KOPT-K1 (cell line): ENCODE measurements around the gene FAM228A.

Experiments
- H3K27ac ChIP-seq: fragments of 200-600 bp; sonication (generic); 2 replicates; pipeline ENCODE4 v1.5.1; 2016; ENCODE audit warnings: antibody characterized with exemption, mild to moderate bottlenecking, low read depth, low read length; ENCODE audit not compliant: poor library complexity, severe bottlenecking
- H3K36me3 ChIP-seq: fragments of 200-600 bp; sonication (generic); 2 replicates; pipeline ENCODE4 v1.5.1; 2017; ENCODE audit warnings: antibody characterized with exemption, mild to moderate bottlenecking, low read length, moderate library complexity; ENCODE audit not compliant: insufficient read depth
- H3K9me3 ChIP-seq: fragments of 200-600 bp; sonication (generic); 2 replicates; pipeline ENCODE4 v1.5.1; 2017; ENCODE audit warnings: antibody characterized with exemption, low read length, mild to moderate bottlenecking; ENCODE audit not compliant: insufficient read depth, poor library complexity, severe bottlenecking

Gene FAM228A

GRCh38 chr2:24205131-24205530, 30.3 kb downstream of the FAM228A start:
- no peak overlapping the region for H3K27ac ChIP-seq
- no peaks in the 10 kb centered on the region for H3K9me3 ChIP-seq
- peaks cover 40% of the 10 kb centered on the region for H3K36me3 ChIP-seq

- no peak overlapping the region for H3K27ac ChIP-seq
- H3K36me3 ChIP-seq = peaks cover 48% of the 10 kb centered on the region
- H3K9me3 ChIP-seq = no peaks in the 10 kb centered on the region
Observed at GRCh38 chr2:24206242-24206641, 31.4 kb downstream of the FAM228A start.

- Histone ChIP-seq H3K9me3 (no peaks in the 10 kb centered on the region), H3K27ac (no peak overlapping the region), H3K36me3 (peaks cover 51% of the 10 kb centered on the region)
Observed at GRCh38 chr2:24206714-24207113, 31.9 kb downstream of the FAM228A start.

GRCh38 chr2:24207359-24207758, 32.5 kb downstream of the FAM228A start:
- Histone ChIP-seq H3K27ac (no peak overlapping the region), H3K36me3 (peaks cover 54% of the 10 kb centered on the region), H3K9me3 (no peaks in the 10 kb centered on the region)

- Histone ChIP-seq H3K27ac (no peak overlapping the region), H3K9me3 (no peaks in the 10 kb centered on the region), H3K36me3 (peaks cover 48% of the 10 kb centered on the region)
Observed at GRCh38 chr2:24208490-24208889, 33.6 kb downstream of the FAM228A start.

- Histone ChIP-seq H3K9me3 (no peaks in the 10 kb centered on the region), H3K27ac (no peak overlapping the region), H3K36me3 (peaks cover 38% of the 10 kb centered on the region)
Observed at GRCh38 chr2:24209389-24210105, 34.7 kb downstream of the FAM228A start.

- peaks cover 32% of the 10 kb centered on the region for H3K36me3 ChIP-seq
- H3K27ac ChIP-seq = no peak overlapping the region
- no peaks in the 10 kb centered on the region for H3K9me3 ChIP-seq
Observed at GRCh38 chr2:24210106-24210455, 35.2 kb downstream of the FAM228A start.

- Histone ChIP-seq H3K27ac (no peak overlapping the region), H3K36me3 (peaks cover 30% of the 10 kb centered on the region), H3K9me3 (no peaks in the 10 kb centered on the region)
Observed at GRCh38 chr2:24210723-24211122, 35.9 kb downstream of the FAM228A start.

GRCh38 chr2:24211408-24211807, 36.6 kb downstream of the FAM228A start:
- Histone ChIP-seq H3K9me3 (no peaks in the 10 kb centered on the region), H3K27ac (no peak overlapping the region), H3K36me3 (peaks cover 36% of the 10 kb centered on the region)

GRCh38 chr2:24214880-24215279, 40.0 kb downstream of the FAM228A start:
- H3K36me3 ChIP-seq = peaks cover 30% of the 10 kb centered on the region; the same call in 1 of the 2 replicates
- no peak overlapping the region for H3K27ac ChIP-seq

GRCh38 chr2:24220554-24221291, 45.9 kb downstream of the FAM228A start:
- H3K9me3 ChIP-seq = no peaks in the 10 kb centered on the region
- no peak overlapping the region for H3K27ac ChIP-seq
- peaks cover 20% of the 10 kb centered on the region; the same call in 1 of the 2 replicates for H3K36me3 ChIP-seq

More at GRCh38 chr2:24214880-24215279, 40.0 kb downstream of the FAM228A start:
- H3K9me3 ChIP-seq = no peaks in the 10 kb centered on the region

- H3K27ac ChIP-seq = no peak overlapping the region
- H3K9me3 ChIP-seq = no peaks in the 10 kb centered on the region
- peaks cover 12% of the 10 kb centered on the region; the same call in 1 of the 2 replicates for H3K36me3 ChIP-seq
Observed at GRCh38 chr2:24221343-24222050, 46.6 kb downstream of the FAM228A start.

GRCh38 chr2:24222946-24223345, 48.1 kb downstream of the FAM228A start:
- Histone ChIP-seq H3K27ac (no peak overlapping the region), H3K9me3 (no peaks in the 10 kb centered on the region), H3K36me3 (peaks cover 12% of the 10 kb centered on the region; the same call in 1 of the 2 replicates)

GRCh38 chr2:24225499-24226242, 50.8 kb downstream of the FAM228A start:
- H3K9me3 ChIP-seq = no peaks in the 10 kb centered on the region
- no peak overlapping the region for H3K27ac ChIP-seq
- peaks cover 1% of the 10 kb centered on the region; the same call in 1 of the 2 replicates for H3K36me3 ChIP-seq
